Upper lobe of right lung (tissue), 1 donor: Measurements from ENCODE around the gene PODXL. TPM values are rescaled to one million over a fixed set of nuclear protein-coding genes. Genes with fewer than 3 reads are reported as not detected.

Experiments used
- ATAC-seq: fragments of 200-7000 bp; cut with Tn5 transposase; one replicate; pipeline ENCODE4 v1.9.1; 2020; ENCODE audit warnings: mild to moderate bottlenecking, moderate library complexity
- DNase-seq: peaks from one replicate; pipeline ENCODE4 v3.0.0-alpha.2; 2020
- H3K27ac ChIP-seq: fragments of 200-600 bp; one replicate; pipeline ENCODE4 v1.8.0; 2022
- H3K27me3 ChIP-seq: fragments of 200-600 bp; one replicate; pipeline ENCODE4 v1.8.0; 2022; ENCODE audit warnings: mild to moderate bottlenecking
- H3K36me3 ChIP-seq: fragments of 200-600 bp; one replicate; pipeline ENCODE4 v1.8.0; 2022
- H3K4me1 ChIP-seq: fragments of 200-600 bp; one replicate; pipeline ENCODE4 v1.8.0; 2022
- H3K4me3 ChIP-seq: fragments of 200-600 bp; one replicate; pipeline ENCODE4 v1.8.0; 2022; ENCODE audit warnings: mild to moderate bottlenecking
- H3K9me3 ChIP-seq: fragments of 200-600 bp; one replicate; pipeline ENCODE4 v1.8.0; 2022
- CTCF ChIP-seq: fragments of 200-600 bp; IDR thresholded peaks from one replicate; pipeline ENCODE4 v1.8.0; 2022; ENCODE audit warnings: antibody characterized with exemption
- intact Hi-C: fragments of 100-400 bp; cut with DNase I; formaldehyde crosslinking; loops from one replicate; pipeline ENCODE4 v1.11.0; 2022
- total RNA-seq: library from RNA; stranded (reverse); fragmentation: NEBNext Ultra II Directional; extraction: Animal tissue kit (Norgen Biotek cat#: 25700); gene quantifications from one replicate; pipeline ENCODE4 v1.2.1, GENCODE V29; 2021
- donor health status: DM: no; HTN: yes; CAD: no; lungs with severe emphysema.

Gene PODXL
- total RNA-seq, 1 donor from 2014 or later, result 99.9 TPM

GRCh38 chr7:131602304-131602993, 46.0 kb upstream of the PODXL start:
- Histone ChIP-seq H3K4me3 (no peak overlapping the region), H3K36me3 (no peaks in the 10 kb centered on the region), H3K4me1 (no peaks in the 10 kb centered on the region), H3K27ac (no peak overlapping the region), H3K27me3 (no peaks in the 10 kb centered on the region), H3K9me3 (no peaks in the 10 kb centered on the region)
- no peak for TF ChIP-seq CTCF
- no peak for ATAC-seq
- DNase-seq, result no peak
- intact Hi-C loops, result no loop called here

- intact Hi-C loops, result no loop called here
- DNase-seq, result no peak
- no peak for TF ChIP-seq CTCF
- no peak for ATAC-seq
- Histone ChIP-seq H3K27me3 (no peaks in the 10 kb centered on the region), H3K4me3 (no peak overlapping the region), H3K9me3 (no peaks in the 10 kb centered on the region), H3K36me3 (no peaks in the 10 kb centered on the region), H3K27ac (no peak overlapping the region), H3K4me1 (no peaks in the 10 kb centered on the region)
Observed at GRCh38 chr7:131600085-131600881, 43.9 kb upstream of the PODXL start.

- no peak for DNase-seq
- Histone ChIP-seq H3K4me1 (no peaks in the 10 kb centered on the region), H3K4me3 (no peak overlapping the region), H3K9me3 (no peaks in the 10 kb centered on the region), H3K27ac (no peak overlapping the region), H3K36me3 (no peaks in the 10 kb centered on the region), H3K27me3 (no peaks in the 10 kb centered on the region)
- intact Hi-C loops, result no loop called here
- no peak for TF ChIP-seq CTCF
- no peak for ATAC-seq
Observed at GRCh38 chr7:131596785-131597184, 40.4 kb upstream of the PODXL start.

- Histone ChIP-seq H3K27me3 (no peaks in the 10 kb centered on the region), H3K36me3 (no peaks in the 10 kb centered on the region), H3K27ac (no peak overlapping the region), H3K9me3 (no peaks in the 10 kb centered on the region), H3K4me3 (no peak overlapping the region), H3K4me1 (no peaks in the 10 kb centered on the region)
- no peak for DNase-seq
- ATAC-seq, result no peak
- TF ChIP-seq CTCF, result no peak
- intact Hi-C loops, result no loop called here
Observed at GRCh38 chr7:131595699-131596098, 39.3 kb upstream of the PODXL start.

GRCh38 chr7:131591687-131592319, 35.4 kb upstream of the PODXL start:
- H3K4me1 ChIP-seq, result no peaks in the 10 kb centered on the region
- H3K4me3 ChIP-seq, result no peak overlapping the region
- intact Hi-C loops, result no loop called here
- no peaks in the 10 kb centered on the region for H3K36me3 ChIP-seq
- ATAC-seq (no peak), DNase-seq (no peak)
- no peaks in the 10 kb centered on the region for H3K27me3 ChIP-seq
- no peak for TF ChIP-seq CTCF
- no peaks in the 10 kb centered on the region for H3K9me3 ChIP-seq
- no peak overlapping the region for H3K27ac ChIP-seq
